CD14-positive monocyte (primary cell): ENCODE measurements around the gene P2RX2. TPM values are rescaled to one million over a fixed set of nuclear protein-coding genes. Genes with fewer than 3 reads are reported as not detected.

Experiments used
- DNase-seq, 3 donors: peaks; one replicate each; pipeline ENCODE4 v3.0.0-alpha.2; 2011 to 2022
- H2AFZ ChIP-seq: 2 replicates; pipeline ENCODE4 v1.6.0; 2012; ENCODE audit warnings: mild to moderate bottlenecking, low read depth, low read length, inconsistent platforms; ENCODE audit not compliant: insufficient read depth, poor library complexity, severe bottlenecking
- H3K27ac ChIP-seq, 2 donors: 1 replicate in 1 of 2; 2 replicates in 1 of 2; pipeline ENCODE4 v1.5.1; 2012 to 2013; ENCODE audit warnings: low read length in 2 of 2, control low read depth in 1 of 2, inconsistent platforms in 1 of 2, low read depth in 1 of 2, mild to moderate bottlenecking in 1 of 2
- H3K27me3 ChIP-seq, 2 donors: one replicate each; pipeline versions ENCODE4 v1.6.0 to v1.6.1; 2011 to 2013; ENCODE audit warnings: low read length in 2 of 2; ENCODE audit not compliant: control insufficient read depth in 2 of 2, insufficient read depth in 2 of 2
- H3K36me3 ChIP-seq, 2 donors: replicated peaks in 1 of 2; 1 replicate in 1 of 2; 2 replicates in 1 of 2; pipeline versions ENCODE4 v1.5.1 to v1.6.1; 2012 to 2013; ENCODE audit warnings: low read length in 2 of 2, control low read depth in 1 of 2, inconsistent platforms in 1 of 2, mild to moderate bottlenecking in 1 of 2; ENCODE audit not compliant: insufficient read depth in 2 of 2, control insufficient read depth in 1 of 2
- H3K4me1 ChIP-seq, 2 donors: 1 replicate in 1 of 2; 2 replicates in 1 of 2; pipeline versions ENCODE4 v1.5.1 to v1.6.1; 2012 to 2013; ENCODE audit warnings: low read length in 2 of 2, control low read depth in 1 of 2, inconsistent platforms in 1 of 2, mild to moderate bottlenecking in 1 of 2, moderate library complexity in 1 of 2; ENCODE audit not compliant: insufficient read depth in 2 of 2, control insufficient read depth in 1 of 2
- H3K4me2 ChIP-seq: replicated peaks from 2 replicates; pipeline ENCODE3; 2012; ENCODE audit warnings: low read length, moderate library complexity, mild to moderate bottlenecking; ENCODE audit not compliant: poor library complexity, severe bottlenecking; ENCODE audit errors: extremely low read depth
- H3K4me3 ChIP-seq, 3 experiments: fragments of 200-600 bp in 1 of 3; sonication (generic) in 1 of 3; replicated peaks in 1 of 3; 1 replicate in 2 of 3; 2 replicates in 1 of 3; pipeline ENCODE4 v1.5.1; 2011 to 2013; ENCODE audit warnings: low read length in 3 of 3, mild to moderate bottlenecking in 3 of 3, control low read depth in 2 of 3, low read depth in 2 of 3, inconsistent platforms in 1 of 3, moderate library complexity in 1 of 3
- H3K79me2 ChIP-seq: 2 replicates; pipeline ENCODE4 v1.6.0; 2012; ENCODE audit warnings: mild to moderate bottlenecking, control low read depth, inconsistent platforms, low read length, moderate library complexity; ENCODE audit not compliant: insufficient read depth
- H3K9ac ChIP-seq: 2 replicates; pipeline ENCODE4 v1.6.0; 2017; ENCODE audit warnings: low read length, mild to moderate bottlenecking; ENCODE audit not compliant: insufficient read depth, poor library complexity, severe bottlenecking
- H3K9me3 ChIP-seq, 2 donors: replicated peaks in 1 of 2; 1 replicate in 1 of 2; 2 replicates in 1 of 2; pipeline versions ENCODE4 v1.5.1 to v1.6.1; 2012 to 2013; ENCODE audit warnings: low read length in 2 of 2, control low read depth in 1 of 2; ENCODE audit not compliant: control insufficient read depth in 1 of 2, insufficient read depth in 1 of 2
- H4K20me1 ChIP-seq: 2 replicates; pipeline ENCODE4 v1.6.0; 2012; ENCODE audit warnings: mild to moderate bottlenecking, low read length, control low read depth, moderate library complexity; ENCODE audit not compliant: insufficient read depth
- H3K27ac Mint-ChIP-seq, 7 donors: one replicate each; pipeline ENCODE4 v1.8.0; 2020; ENCODE audit warnings: mild to moderate bottlenecking in 7 of 7, mixed read lengths in 7 of 7, moderate library complexity in 6 of 7, inconsistent platforms in 2 of 7
- H3K27me3 Mint-ChIP-seq, 3 donors: one replicate each; pipeline ENCODE4 v1.8.0; 2021 to 2022; ENCODE audit warnings: low read depth in 3 of 3, mild to moderate bottlenecking in 3 of 3, mixed read lengths in 3 of 3, moderate library complexity in 3 of 3, inconsistent platforms in 1 of 3
- H3K36me3 Mint-ChIP-seq, 2 donors: one replicate each; pipeline ENCODE4 v1.8.0; 2020; ENCODE audit warnings: mixed read lengths in 2 of 2, inconsistent platforms in 1 of 2, mild to moderate bottlenecking in 1 of 2
- H3K4me1 Mint-ChIP-seq: one replicate; pipeline ENCODE4 v1.8.0; 2020; ENCODE audit warnings: mild to moderate bottlenecking, mixed read lengths
- H3K4me3 Mint-ChIP-seq, 2 donors: one replicate each; pipeline ENCODE4 v1.8.0; 2020; ENCODE audit warnings: mild to moderate bottlenecking in 2 of 2, mixed read lengths in 2 of 2, moderate library complexity in 1 of 2
- H3K9me3 Mint-ChIP-seq, 7 donors: one replicate each; pipeline ENCODE4 v1.8.0; 2020 to 2022; ENCODE audit warnings: mixed read lengths in 7 of 7, mild to moderate bottlenecking in 6 of 7, moderate library complexity in 6 of 7, inconsistent platforms in 2 of 7
- CTCF ChIP-seq: fragments of 200-600 bp; IDR thresholded peaks from one replicate; pipeline ENCODE4 v1.8.0; 2022; ENCODE audit warnings: antibody characterized with exemption, mild to moderate bottlenecking
- WGBS: methylation state at CpG from one replicate; pipeline ENCODE4 v1.1.5; 2013; ENCODE audit warnings: missing lambda C conversion rate; ENCODE audit not compliant: insufficient coverage; 5-methylcytosine and 5-hydroxymethylcytosine counted together
- intact Hi-C, 2 donors: fragments of 100-400 bp; cut with micrococcal nuclease; formaldehyde crosslinking; loops; one replicate each; pipeline versions ENCODE4 v1.15.0 to v1.15.1; 2023
- polyA plus RNA-seq, 3 donors: library from polyadenylated mRNA; depleted of rRNA in 1 of 3; unstranded in 2 of 3; stranded (reverse) in 1 of 3; fragments of 300-500 nt in 2 of 3; fragments of >200 nt in 1 of 3; fragmentation: Illumina TruSeq in 2 of 3; gene quantifications; 1 replicate in 2 of 3; 2 replicates in 1 of 3; pipeline ENCODE4 v1.2.3, GENCODE V29; 2012 to 2021

The P2RX2 gene
- polyA plus RNA-seq, 3 donors = not detected

- Histone ChIP-seq H2AFZ (no peak overlapping the region), H3K27me3 (no peaks in the 10 kb centered on the region), H3K9ac (no peak overlapping the region), H3K27ac (no peak overlapping the region), H3K79me2 (no peaks in the 10 kb centered on the region), H3K4me2 (no peak overlapping the region), H3K4me1 (no peaks in the 10 kb centered on the region), H3K9me3 (peaks cover 0 to 9% of the 10 kb centered on the region in 2 donors), H3K4me3 (no peak overlapping the region), H4K20me1 (no peaks in the 10 kb centered on the region), H3K36me3 (peaks cover 9 to 12% of the 10 kb centered on the region in 2 donors)
- H3K4me3 Mint-ChIP-seq = no peak overlapping the region
- H3K36me3 Mint-ChIP-seq = peaks cover 12 to 22% of the 10 kb centered on the region in 2 donors
- no peak overlapping the region for H3K27ac Mint-ChIP-seq
- no peak for DNase-seq
- intact Hi-C loops = no loop called here
- TF ChIP-seq CTCF = no peak
- no peaks in the 10 kb centered on the region for H3K4me1 Mint-ChIP-seq
- WGBS = 83% methylated on average over 20 of the region's 24 CpGs
- peaks cover 0 to 6% (median 3%) of the 10 kb centered on the region in 7 donors for H3K9me3 Mint-ChIP-seq
- H3K27me3 Mint-ChIP-seq = peaks cover 2 to 7% (median 7%) of the 10 kb centered on the region in 3 donors
Observed at GRCh38 chr12:132585177-132585576, 33.4 kb upstream of the P2RX2 start.

GRCh38 chr12:132586929-132587328 lies 31.6 kb upstream of the P2RX2 start:
- no peaks in the 10 kb centered on the region for H4K20me1 ChIP-seq
- no peak overlapping the region for H3K4me2 ChIP-seq
- Mint-ChIP-seq H3K27me3 (peaks cover 2 to 12% (median 9%) of the 10 kb centered on the region in 3 donors), H3K4me3 (no peak overlapping the region), H3K9me3 (peaks cover 0 to 6% (median 4%) of the 10 kb centered on the region in 7 donors), H3K4me1 (no peaks in the 10 kb centered on the region), H3K27ac (no peak overlapping the region), H3K36me3 (peaks cover 6 to 11% of the 10 kb centered on the region in 2 donors)
- no peak for TF ChIP-seq CTCF
- no peak overlapping the region for H2AFZ ChIP-seq
- no peak overlapping the region for H3K4me3 ChIP-seq
- H3K27me3 ChIP-seq = no peaks in the 10 kb centered on the region
- H3K36me3 ChIP-seq = peaks cover 0 to 9% of the 10 kb centered on the region in 2 donors
- H3K4me1 ChIP-seq = no peaks in the 10 kb centered on the region
- H3K9ac ChIP-seq = no peak overlapping the region
- intact Hi-C loops = no loop called here
- 90% methylated on average over 15 of the region's 18 CpGs for WGBS
- no peak overlapping the region for H3K27ac ChIP-seq
- no peak for DNase-seq
- no peaks in the 10 kb centered on the region for H3K79me2 ChIP-seq
- peaks cover 0 to 7% of the 10 kb centered on the region in 2 donors for H3K9me3 ChIP-seq
